OCI-M1 (cell line): Measurements from ENCODE around the gene FOXL3.

ENCODE experiments used
- DNase-seq: peaks from one replicate; lab custom pipeline; 2025; lab: John Stamatoyannopoulos, UW

Gene FOXL3

DNA sequence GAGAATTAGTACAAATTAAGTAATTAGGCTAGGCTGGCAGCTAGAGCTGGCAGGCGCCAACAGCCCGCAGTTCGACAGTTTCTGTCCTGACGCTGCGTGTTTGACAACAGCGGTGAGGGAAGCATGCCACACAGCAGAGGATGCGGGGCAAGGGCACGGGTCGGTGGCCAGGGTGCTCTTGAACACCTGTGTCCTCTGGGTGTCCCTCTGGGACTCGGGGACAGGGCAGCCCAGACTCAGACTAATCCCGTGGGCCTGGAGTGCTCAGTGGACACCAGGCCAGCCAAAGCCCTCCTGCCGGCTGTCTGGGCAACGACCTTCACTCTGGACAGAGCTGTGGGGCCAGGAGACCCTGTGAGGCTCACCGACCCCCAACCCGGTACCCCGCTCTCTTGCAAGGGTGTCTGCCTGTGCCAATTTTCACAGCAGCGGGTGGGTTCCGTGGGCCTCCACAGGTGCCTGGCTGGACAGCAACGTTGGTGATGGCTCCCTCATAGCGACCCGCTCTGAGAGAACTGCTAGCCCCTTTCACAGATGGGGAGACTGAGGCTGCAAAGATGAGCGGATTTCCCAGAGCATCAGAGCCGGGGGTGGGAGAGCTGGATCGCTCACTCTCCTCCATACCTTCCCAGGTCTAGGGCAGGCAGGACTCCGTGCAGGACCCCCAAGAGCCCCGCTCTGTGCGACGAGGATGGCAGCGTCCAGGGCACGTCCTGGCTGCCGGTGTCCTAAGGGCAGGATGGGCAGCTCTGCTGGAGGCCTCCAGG lies 48.5 kb downstream of the FOXL3 start:
- no peak for DNase-seq

DNA sequence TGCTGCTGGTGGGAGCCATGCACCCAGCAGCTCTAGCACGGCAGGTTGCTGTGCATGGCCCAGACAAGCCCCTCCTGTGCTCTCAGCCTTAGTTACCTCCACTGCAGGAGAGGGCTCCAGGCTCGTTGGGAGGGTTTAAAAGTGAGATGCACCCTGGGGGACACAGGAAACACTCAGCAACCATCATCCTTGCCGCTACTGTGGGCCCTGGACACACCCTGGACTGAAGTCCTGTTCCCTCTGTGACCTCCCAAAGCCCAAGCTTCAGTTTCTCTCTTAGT lies 49.0 kb downstream of the FOXL3 start:
- no peak for DNase-seq

DNA sequence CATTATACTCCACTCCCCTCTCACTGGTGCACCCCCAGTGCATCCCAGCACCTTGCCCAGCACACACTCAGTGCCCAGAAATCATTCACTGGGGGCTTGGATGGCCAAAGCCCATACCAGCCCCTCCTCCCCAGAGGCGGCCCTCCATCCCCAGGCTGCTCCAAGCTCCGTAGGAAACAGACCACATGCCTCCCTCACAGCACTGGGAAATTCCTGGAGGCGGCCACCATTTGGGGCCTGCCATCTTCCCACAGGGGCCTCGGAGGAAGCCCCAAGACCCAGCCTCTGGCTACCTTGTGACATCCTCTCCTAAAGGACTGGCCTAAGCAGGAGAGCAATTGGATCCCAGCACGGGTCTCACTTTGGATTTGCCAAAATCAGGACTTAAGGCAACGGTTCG lies 49.7 kb downstream of the FOXL3 start:
- DNase-seq, result no peak

DNA sequence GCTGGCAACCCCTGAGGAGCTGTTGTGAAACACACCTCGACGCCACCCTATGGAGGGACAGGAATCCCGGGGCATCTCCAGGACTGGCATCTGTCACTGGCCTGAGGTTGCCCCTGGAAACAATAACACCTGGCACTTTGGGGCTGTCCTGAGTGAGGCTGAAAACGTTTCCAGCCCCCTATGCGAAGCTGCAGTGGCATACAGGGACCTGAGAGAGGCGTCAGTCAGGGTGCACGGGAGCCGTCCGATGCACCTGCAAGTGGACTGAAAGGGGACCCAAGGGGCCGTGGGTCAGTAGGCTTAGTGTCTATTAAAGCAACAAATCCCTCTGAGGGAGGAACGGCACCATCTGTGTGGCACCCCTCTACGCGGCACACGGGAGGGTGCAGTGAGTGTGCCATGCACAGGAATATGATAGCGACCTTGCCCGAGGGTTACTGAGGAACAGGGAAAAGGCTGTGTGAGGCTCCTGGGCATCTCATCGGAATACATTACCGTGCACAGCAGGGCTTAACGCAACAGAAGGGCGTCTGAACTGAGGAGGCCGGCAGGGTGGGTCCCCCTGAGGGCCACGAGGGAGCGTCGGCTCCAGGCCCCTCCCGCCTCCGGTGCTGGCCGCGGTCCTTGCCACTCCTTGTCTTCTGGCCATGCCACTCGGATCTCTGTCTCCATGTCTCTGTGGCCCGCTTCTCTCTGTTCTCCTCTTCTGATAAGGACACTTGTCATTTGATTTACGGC lies 50.4 kb downstream of the FOXL3 start:
- DNase-seq, result no peak
